ENCODE measurements around the gene PTPRU.

PTPRU gene

GRCh38 chr1:29320156-29320940 lies 84.0 kb downstream of the PTPRU start:
- no peak for DNase-seq

- no peak for DNase-seq
Observed at GRCh38 chr1:29321176-29321575, 84.9 kb downstream of the PTPRU start.

DNA sequence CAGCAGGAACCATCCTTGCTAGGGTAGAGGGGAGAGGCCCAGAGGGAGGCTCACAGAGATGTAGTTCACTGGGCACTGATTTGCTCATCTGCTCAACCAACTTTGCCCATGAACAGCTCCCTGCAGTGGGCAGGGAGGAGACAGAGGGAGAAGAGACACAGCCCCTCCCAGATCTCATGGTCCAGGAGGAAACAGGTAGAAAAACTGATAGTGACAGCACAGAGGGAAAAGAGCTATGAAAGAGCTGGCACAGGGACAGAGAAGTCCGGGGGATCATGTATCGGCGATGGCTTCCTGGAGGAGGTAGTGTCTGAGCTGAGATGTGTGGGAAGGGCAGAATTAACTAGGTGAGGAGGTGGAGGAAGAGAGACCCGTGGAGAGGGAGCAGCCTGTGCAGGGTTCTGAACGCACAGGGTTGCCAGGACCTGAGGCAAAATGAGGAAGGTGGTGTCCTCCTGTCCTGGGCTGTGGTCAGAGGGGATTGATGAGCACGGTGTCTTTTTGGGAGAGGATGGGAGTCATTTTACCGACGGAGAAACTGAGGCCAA lies 85.9 kb downstream of the PTPRU start:
- no peak for DNase-seq

GRCh38 chr1:29322861-29323585 lies 86.7 kb downstream of the PTPRU start:
- DNase-seq = no peak

- DNase-seq = no peak
Observed at GRCh38 chr1:29323636-29324035, 87.3 kb downstream of the PTPRU start.

DNA sequence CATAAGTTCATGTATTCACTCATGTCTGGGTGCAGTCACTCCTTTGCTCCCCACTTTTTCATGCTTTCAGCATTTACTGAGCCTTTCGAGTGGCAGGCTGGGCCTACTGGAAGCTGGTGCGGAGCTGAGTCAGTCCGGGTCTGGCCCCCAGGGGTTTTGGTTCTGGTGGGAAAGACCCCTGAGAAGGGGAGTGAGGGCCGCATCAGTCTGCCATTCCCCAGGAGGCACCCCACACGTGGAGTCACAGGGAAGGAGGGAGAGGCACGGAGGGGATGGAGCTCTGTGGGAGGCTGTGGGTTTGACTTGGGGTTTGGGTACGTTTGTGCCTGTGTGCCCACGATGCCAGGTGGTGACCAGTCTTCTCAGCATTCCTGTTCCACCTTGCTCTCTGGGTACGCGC lies 87.9 kb downstream of the PTPRU start:
- DNase-seq = no peak

- no peak for DNase-seq
Observed at GRCh38 chr1:29324771-29325351, 88.5 kb downstream of the PTPRU start.

- DNase-seq = no peak
Observed at GRCh38 chr1:29325675-29326074, 89.4 kb downstream of the PTPRU start.

DNA sequence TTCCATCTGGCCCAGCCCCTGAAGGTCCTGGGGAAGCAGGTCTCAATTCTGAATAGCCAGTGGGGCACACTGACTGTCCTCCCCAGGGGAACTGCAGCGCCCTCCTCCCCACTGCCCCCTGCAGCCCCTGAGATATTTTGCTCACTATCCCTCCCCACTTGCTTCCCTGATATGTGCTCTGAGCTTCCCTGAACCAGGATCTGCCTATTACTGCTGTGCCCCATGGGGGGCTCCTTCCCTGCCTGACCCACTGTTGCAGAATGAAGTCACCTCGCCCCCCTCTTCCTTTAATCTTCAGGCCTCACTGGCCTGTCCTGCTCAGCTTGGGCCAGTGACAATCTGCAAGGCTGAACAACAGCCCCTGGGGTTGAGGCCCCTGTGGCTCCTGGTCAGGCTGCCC lies 89.8 kb downstream of the PTPRU start:
- DNase-seq = no peak

DNA sequence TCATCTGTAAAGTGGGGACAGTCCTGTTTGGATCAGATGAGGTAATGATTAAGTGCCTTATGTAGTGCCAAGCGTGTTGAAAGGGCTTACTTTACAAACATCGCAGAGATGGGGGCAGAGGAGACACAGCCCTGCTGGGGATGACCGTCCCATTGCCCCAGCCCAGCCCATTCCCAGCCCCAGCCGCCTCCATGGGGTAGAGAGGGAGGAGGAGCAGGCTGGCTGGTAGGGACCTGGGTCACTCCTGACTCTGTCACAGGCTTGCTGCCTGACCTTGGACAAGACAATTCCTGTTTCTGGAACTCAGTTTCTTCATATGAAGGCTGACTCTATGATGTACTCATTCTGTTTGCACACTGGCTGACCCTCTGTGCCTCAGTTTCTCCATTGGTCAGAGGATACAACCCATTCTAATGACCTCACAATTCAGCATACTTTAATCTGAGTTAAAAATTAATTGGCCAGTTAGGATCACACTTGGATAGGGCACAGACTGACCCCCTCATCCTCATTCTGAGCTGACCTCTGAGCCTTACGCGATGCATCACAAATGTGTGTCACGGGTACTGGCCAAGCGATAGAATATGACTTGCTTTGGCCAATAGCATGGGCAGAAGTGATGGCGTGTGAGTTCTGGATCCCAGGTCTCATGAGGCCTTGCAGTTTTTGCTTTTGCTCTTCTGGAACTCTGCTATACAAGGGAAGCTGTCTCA lies 91.1 kb downstream of the PTPRU start:
- no peak for DNase-seq

DNA sequence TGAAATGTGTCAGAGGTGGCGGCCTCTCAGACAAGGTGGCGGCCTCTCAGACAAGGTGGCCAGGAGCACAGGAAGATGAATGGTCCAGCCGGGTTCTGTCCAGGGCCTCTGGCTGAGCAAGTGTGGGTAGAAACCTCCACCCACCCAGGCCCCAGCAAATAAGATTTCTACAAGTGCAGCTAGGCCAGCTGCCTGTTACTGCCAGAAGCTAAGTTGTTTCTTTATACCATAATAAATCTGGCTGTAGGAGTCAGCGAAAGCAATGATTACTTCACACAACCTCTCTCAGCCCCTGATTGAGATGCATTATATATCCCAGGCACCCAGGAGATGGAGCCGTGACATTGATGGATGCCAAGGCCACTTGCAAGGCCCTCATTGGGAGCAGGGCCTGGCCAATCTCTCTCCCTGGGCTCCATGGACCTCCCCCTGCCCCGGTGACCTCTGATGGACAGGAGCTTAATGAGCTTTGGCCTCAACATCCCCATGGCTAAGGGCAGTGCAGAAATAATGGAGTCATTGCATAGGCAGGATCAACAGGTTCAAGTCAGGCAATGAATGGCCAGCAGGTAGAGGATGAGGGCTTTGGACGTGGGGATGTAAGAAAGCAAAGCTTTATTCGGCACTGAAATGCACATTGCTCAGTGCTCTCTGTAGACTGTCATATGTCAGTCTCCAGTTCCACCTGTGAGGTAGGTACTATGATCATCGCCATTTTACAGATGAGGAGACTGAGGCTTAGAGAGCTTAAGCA lies 92.9 kb downstream of the PTPRU start:
- no peak for DNase-seq

- DNase-seq = no peak
Observed at GRCh38 chr1:29330089-29330488, 93.8 kb downstream of the PTPRU start.

DNA sequence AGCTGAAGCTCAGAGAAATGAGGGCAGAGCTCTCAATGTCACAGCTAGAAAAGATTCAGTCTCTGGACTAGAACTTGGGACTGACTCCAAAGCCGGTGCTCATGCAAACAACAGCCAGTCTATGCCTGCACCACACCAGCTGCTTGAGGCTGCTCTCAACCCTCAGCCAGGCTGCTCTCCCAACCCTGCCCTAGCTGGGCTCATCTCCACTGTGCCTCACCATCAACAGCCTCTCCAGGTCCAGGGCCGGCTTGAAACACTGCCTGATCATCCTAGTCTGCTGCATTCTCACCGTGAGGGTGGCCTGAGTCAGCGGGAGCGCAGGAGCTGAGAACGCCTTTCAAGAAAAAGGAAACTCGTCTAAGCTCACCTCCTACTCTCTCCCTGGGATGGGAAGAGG lies 94.5 kb downstream of the PTPRU start:
- DNase-seq = no peak

DNA sequence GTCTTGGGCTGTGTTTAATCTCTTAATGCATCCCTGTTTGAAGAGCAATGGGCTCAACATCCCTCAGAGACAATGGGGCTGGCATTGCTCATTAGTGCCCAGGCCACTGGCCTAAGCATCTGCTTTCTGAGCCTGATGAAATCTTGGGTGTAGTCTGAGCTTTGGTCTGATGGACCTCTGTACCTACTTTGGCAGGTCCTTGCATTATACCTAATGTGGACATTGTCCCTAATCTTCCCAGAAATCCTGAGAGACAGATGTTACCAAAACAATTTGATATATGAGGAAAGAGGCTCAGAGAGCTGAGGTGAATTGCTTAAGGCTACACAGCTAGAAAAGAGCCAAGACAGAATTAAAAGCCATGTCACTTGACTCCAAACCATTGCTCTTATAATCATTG lies 95.0 kb downstream of the PTPRU start:
- DNase-seq = no peak

GRCh38 chr1:29331729-29332128 lies 95.4 kb downstream of the PTPRU start:
- DNase-seq = no peak

- no peak for DNase-seq
Observed at GRCh38 chr1:29332204-29332603, 95.9 kb downstream of the PTPRU start.

DNA sequence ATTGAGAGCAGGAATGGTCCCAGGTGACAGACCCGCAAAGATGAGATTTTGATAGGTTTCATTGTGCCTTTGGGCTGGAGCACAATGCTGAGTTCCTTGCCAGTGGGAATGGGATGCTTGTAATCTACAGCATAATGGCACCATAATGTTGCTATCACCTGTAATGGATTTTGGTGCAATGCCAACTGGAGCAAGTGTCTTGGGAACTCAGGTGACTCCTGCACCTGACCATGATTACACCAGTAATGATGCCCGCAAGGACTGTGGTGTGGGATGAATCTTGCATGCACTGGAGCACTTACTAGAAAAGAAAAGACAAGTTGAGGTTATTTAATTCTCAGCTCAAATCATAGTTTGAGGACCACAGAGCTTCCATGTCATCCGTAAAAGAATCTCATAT lies 96.7 kb downstream of the PTPRU start:
- no peak for DNase-seq

GRCh38 chr1:29335573-29335972 lies 99.3 kb downstream of the PTPRU start:
- no peak for DNase-seq

GRCh38 chr1:29338908-29339575 lies 102.7 kb downstream of the PTPRU start:
- DNase-seq = no peak

- DNase-seq = no peak
Observed at GRCh38 chr1:29341936-29342335, 105.6 kb downstream of the PTPRU start.

DNA sequence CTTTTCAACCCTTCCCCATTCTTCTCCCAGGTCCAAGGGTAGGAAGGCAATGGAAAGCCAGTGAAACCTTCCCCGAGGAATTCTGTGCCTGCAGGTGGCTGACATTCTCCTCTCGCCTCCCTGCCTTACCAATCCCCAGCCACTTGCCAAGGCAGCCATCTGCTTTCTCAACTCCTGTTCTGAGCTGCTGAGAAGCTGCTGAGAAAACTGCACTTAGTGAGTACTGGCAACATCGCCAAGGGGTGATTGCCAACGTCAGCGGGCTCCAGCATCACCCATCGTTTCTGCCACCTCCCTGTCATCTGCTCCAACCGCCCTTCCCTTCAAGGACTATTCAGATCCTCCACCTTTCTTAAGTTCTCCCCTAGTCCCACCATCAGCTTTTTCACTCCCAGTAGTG lies 106.0 kb downstream of the PTPRU start:
- DNase-seq = no peak

- DNase-seq = no peak
Observed at GRCh38 chr1:29342983-29343382, 106.7 kb downstream of the PTPRU start.

Data from activated CD8-positive, alpha-beta memory T cell treated with anti-CD3 and anti-CD28 coated beads, Interleukin-2, amount 50 U/mL, for 4 hours (primary cell).